SU-DHL-6 (cell line): ENCODE measurements around the gene LDHAL6B.
"Not testable (repeated sequence)": the region's sequence is repeated elsewhere in the genome, so short reads cannot be mapped to it uniquely, and the experiment has no call there.

ENCODE experiments used
- H2AFZ ChIP-seq: fragments of 200-600 bp; sonication (generic); 2 replicates; pipeline ENCODE4 v1.6.1; 2014; ENCODE audit warnings: low read depth, mild to moderate bottlenecking, moderate library complexity, mixed read lengths, antibody characterized with exemption, low read length; ENCODE audit not compliant: severe bottlenecking
- H3F3A ChIP-seq: fragments of 200-600 bp; shearing (Covaris generic); 2 replicates; pipeline ENCODE4 v1.6.0; 2016; ENCODE audit warnings: antibody characterized with exemption, mild to moderate bottlenecking; ENCODE audit not compliant: insufficient read depth
- H3K27ac ChIP-seq: fragments of 200-600 bp; sonication (generic); 2 replicates; pipeline ENCODE4 v1.5.1; 2016; ENCODE audit warnings: low read depth, mild to moderate bottlenecking, low read length, moderate library complexity, mixed read lengths
- H3K27me3 ChIP-seq: fragments of 200-600 bp; sonication (generic), shearing (Covaris generic); 2 replicates; pipeline ENCODE4 v1.6.0; 2014; ENCODE audit warnings: mild to moderate bottlenecking, low read length
- H3K36me3 ChIP-seq: fragments of 200-600 bp; sonication (generic); 2 replicates; pipeline ENCODE4 v1.6.1; 2014; ENCODE audit warnings: mild to moderate bottlenecking, low read length, mixed read lengths
- H3K4me2 ChIP-seq: fragments of 300-600, 200-600 bp; shearing (Covaris generic), sonication (generic); 2 replicates; pipeline ENCODE4 v1.6.0; 2014; ENCODE audit warnings: low read length, low read depth, mild to moderate bottlenecking; ENCODE audit not compliant: poor library complexity, severe bottlenecking
- H3K4me3 ChIP-seq: fragments of 200-600 bp; sonication (generic); 2 replicates; pipeline ENCODE4 v1.5.1; 2014; ENCODE audit warnings: antibody characterized with exemption, low read length, mild to moderate bottlenecking, mixed read lengths; ENCODE audit not compliant: insufficient read depth, poor library complexity, severe bottlenecking
- H3K79me2 ChIP-seq: fragments of 200-600 bp; sonication (generic); 2 replicates; pipeline ENCODE4 v1.6.1; 2014; ENCODE audit warnings: mild to moderate bottlenecking, low read length, moderate library complexity; ENCODE audit not compliant: insufficient read depth
- H3K9ac ChIP-seq: fragments of 200-600 bp; sonication (generic); 2 replicates; pipeline ENCODE4 v1.7.0; 2014; ENCODE audit warnings: mild to moderate bottlenecking, low read length
- H3K9me2 ChIP-seq: fragments of 200-600 bp; sonication (generic); replicated peaks from 2 replicates; pipeline ENCODE4 v1.6.1; 2014; ENCODE audit warnings: low read length; ENCODE audit not compliant: insufficient read depth
- H3K9me3 ChIP-seq: fragments of 200-600 bp; sonication (generic); 2 replicates; pipeline ENCODE4 v1.6.1; 2014; ENCODE audit warnings: low read length, mixed read lengths; ENCODE audit not compliant: insufficient read depth
- H4K20me1 ChIP-seq: fragments of 200-600 bp; sonication (generic); 2 replicates; pipeline ENCODE4 v1.6.1; 2014; ENCODE audit warnings: low read depth, mild to moderate bottlenecking, antibody characterized with exemption, low read length, moderate library complexity, mixed read lengths
- CTCF ChIP-seq: fragments of 200-600 bp; sonication (generic); IDR thresholded peaks from one replicate; pipeline ENCODE4 v1.5.1; 2017; ENCODE audit warnings: antibody characterized with exemption, mild to moderate bottlenecking, low read length, moderate library complexity; ENCODE audit not compliant: insufficient read depth, poor library complexity, severe bottlenecking
- EZH2phosphoT487 ChIP-seq: fragments of 200-600 bp; sonication (generic), shearing (Covaris generic); conservative IDR thresholded peaks from 2 replicates; pipeline ENCODE4 v1.6.1; 2018; ENCODE audit warnings: mild to moderate bottlenecking, antibody characterized with exemption, low read length, moderate library complexity, mixed read lengths

The LDHAL6B gene

DNA sequence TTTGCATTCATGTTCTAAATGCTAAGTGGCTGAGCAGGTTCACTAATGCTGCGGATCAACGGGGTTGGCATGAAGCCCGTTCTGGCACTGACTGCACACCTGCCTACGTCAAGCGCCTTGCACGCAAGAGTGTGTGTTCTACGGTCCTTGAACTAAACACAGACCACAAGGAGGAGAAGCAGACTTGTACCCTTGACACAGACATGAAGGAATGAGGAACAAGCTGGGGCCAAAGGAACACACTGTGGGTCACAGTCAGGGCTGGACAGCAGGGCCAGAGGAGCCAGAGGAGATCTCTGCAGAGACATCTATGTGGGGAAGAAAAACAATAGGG is 48.0 kb upstream of the LDHAL6B start:
- H3K27ac ChIP-seq: no peak overlapping the region
- H3K9ac ChIP-seq: no peak overlapping the region
- H3K9me2 ChIP-seq: no peaks in the 10 kb centered on the region
- TF ChIP-seq EZH2phosphoT487 (no peak), CTCF (no peak)
- H3K27me3 ChIP-seq: no peaks in the 10 kb centered on the region
- H3K4me2 ChIP-seq: no peak overlapping the region
- peaks cover 24% of the 10 kb centered on the region; the same call in 1 of the 2 replicates for H3F3A ChIP-seq
- H2AFZ ChIP-seq: no peak overlapping the region
- H3K36me3 ChIP-seq: peaks cover 63% of the 10 kb centered on the region
- H3K9me3 ChIP-seq: no peaks in the 10 kb centered on the region
- H4K20me1 ChIP-seq: no peaks in the 10 kb centered on the region; the same call in 1 of the 2 replicates
- no peak overlapping the region for H3K4me3 ChIP-seq
- no peaks in the 10 kb centered on the region; the same call in 1 of the 2 replicates for H3K79me2 ChIP-seq

- H3K9me2 ChIP-seq: no peaks in the 10 kb centered on the region
- H3K4me3 ChIP-seq: no peak overlapping the region
- H4K20me1 ChIP-seq: no peaks in the 10 kb centered on the region; the same call in 1 of the 2 replicates
- TF ChIP-seq CTCF (no peak), EZH2phosphoT487 (no peak)
- no peaks in the 10 kb centered on the region; the same call in 1 of the 2 replicates for H3K79me2 ChIP-seq
- no peak overlapping the region for H2AFZ ChIP-seq
- H3K9ac ChIP-seq: no peak overlapping the region
- H3K9me3 ChIP-seq: no peaks in the 10 kb centered on the region
- H3K27me3 ChIP-seq: no peaks in the 10 kb centered on the region
- H3K27ac ChIP-seq: no peak overlapping the region
- peaks cover 26% of the 10 kb centered on the region; the same call in 1 of the 2 replicates for H3F3A ChIP-seq
- peaks cover 61% of the 10 kb centered on the region for H3K36me3 ChIP-seq
- no peak overlapping the region for H3K4me2 ChIP-seq
Observed at GRCh38 chr15:59159210-59159609, 47.4 kb upstream of the LDHAL6B start.

DNA sequence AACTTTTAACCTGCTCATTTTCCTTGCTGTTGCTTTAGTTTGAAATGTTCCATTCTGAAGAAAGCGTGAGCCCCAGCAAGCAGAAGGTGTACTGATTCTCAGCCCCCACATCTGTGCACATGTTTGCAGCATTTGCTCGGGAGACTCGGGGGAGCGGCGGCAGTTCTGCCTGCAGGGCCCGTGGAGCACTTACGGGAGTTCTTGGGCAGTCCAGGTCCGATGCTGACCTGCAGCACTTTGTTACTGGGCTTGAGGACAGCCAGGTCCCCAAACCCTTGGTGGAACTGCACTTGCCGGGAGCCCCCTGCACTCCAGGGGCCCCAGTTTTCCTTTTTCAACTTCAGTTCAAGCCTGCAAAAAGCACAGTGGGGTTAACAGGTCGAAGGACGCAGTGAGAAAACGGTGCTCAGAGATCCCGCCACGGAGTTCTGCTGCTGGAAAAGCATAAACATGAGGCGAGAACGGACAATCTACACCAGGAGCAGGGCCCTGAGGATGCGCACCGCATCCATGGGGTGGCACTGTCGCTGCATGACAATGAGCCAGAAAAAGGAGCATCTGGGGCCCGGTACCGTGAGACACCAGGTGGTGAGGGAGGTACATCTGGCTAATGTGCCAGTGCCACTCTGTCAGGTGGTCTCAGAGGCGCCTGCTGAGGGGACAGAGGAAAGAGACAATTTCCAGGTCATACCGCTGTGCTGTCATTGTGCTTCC is 45.6 kb upstream of the LDHAL6B start:
- H2AFZ ChIP-seq: no peak overlapping the region
- H3K9ac ChIP-seq: no peak overlapping the region
- peaks cover 65% of the 10 kb centered on the region for H3K36me3 ChIP-seq
- H3K4me3 ChIP-seq: no peak overlapping the region
- H3K9me2 ChIP-seq: no peaks in the 10 kb centered on the region
- H3K79me2 ChIP-seq: no peaks in the 10 kb centered on the region; the same call in 1 of the 2 replicates
- TF ChIP-seq CTCF (no peak), EZH2phosphoT487 (no peak)
- no peaks in the 10 kb centered on the region; the same call in 1 of the 2 replicates for H4K20me1 ChIP-seq
- H3K27me3 ChIP-seq: no peaks in the 10 kb centered on the region
- no peaks in the 10 kb centered on the region for H3K9me3 ChIP-seq
- H3K27ac ChIP-seq: no peak overlapping the region
- H3K4me2 ChIP-seq: no peak overlapping the region
- H3F3A ChIP-seq: peaks cover 35% of the 10 kb centered on the region; the same call in 1 of the 2 replicates

DNA sequence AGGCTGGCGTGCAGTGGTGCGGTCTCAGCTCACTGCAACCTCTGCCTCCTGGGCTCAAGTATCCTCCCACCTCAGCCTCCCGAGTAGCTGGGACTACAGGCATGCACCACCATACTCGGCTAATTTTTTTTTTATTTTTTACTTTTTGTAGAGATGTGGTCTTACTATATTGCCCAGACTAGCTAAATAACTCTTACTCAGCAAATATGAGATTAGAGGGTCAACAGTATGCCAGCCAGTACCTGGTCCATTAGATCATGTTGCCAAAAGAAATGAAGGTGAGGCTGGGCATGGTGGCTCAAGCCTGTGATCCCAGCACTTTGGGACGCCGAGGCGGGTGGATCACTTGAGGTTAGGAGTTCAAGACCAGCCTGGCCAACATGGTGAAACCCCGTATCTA is 44.6 kb upstream of the LDHAL6B start:
- H3K9me3 ChIP-seq, H3K4me2 ChIP-seq, H3K9me2 ChIP-seq, H3K79me2 ChIP-seq, H4K20me1 ChIP-seq, H3K9ac ChIP-seq, H3K27me3 ChIP-seq, H3K27ac ChIP-seq, H3K4me3 ChIP-seq, H2AFZ ChIP-seq: not testable (repeated sequence)
- Histone ChIP-seq H3F3A (peaks cover 31% of the 10 kb centered on the region), H3K36me3 (peaks cover 62% of the 10 kb centered on the region)
